GM13977 (cell line): ENCODE results near the gene SH3PXD2A.

Experiments used
- DNase-seq: peaks from one replicate; pipeline ENCODE4 v3.0.0; 2012; ENCODE audit warnings: low spot score
- in situ Hi-C: fragments of 300-500 bp; cut with MboI; formaldehyde crosslinking; loops from one replicate; pipeline ENCODE4 v1.12.0; 2022; ENCODE audit warnings: low sequenced_read_pairs, low pct_unique_long_range_greater_than_20kb, mixed read lengths, inconsistent platforms; ENCODE audit not compliant: unreplicated experiment
- TF ChIP-seq, protein P1 (sequence below): IDR thresholded peaks from 2 replicates; pipeline ENCODE4 v1.5.1; 2012; ENCODE audit warnings: mild to moderate bottlenecking, control low read depth; ENCODE audit not compliant: insufficient read depth; ENCODE audit errors: extremely low read depth, missing control alignments

The SH3PXD2A gene

DNA sequence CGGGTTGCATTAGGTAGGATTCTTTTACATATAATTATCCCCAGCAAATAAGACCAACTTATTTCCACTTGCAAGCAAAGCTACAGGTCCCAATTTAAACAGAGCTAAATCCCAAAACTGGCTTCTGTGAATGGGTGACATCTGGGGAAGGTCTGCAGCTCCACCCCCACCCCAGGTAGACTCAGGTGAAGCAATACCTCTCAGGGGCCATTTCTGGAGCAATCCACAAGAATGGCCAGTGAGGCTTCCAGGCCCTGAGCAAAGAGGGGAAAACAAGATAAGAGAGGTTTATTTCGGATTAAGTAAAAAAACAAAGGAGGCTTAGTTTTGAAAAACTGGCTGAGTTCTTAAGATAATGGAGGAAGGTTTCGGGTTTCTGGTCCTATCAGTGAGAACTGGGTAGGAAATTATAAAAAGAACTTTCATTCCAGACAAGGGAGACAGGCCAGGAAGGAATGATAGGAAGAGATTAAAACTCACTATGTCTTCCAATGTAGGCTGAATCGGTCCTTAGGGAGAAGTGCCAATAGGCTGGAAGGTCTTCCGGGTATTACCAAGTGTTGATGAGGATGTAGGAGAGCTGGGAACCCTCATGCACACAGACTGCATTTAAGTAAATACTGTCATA is 25.4 kb downstream of the SH3PXD2A start:
- TF ChIP-seq, protein P1, sequence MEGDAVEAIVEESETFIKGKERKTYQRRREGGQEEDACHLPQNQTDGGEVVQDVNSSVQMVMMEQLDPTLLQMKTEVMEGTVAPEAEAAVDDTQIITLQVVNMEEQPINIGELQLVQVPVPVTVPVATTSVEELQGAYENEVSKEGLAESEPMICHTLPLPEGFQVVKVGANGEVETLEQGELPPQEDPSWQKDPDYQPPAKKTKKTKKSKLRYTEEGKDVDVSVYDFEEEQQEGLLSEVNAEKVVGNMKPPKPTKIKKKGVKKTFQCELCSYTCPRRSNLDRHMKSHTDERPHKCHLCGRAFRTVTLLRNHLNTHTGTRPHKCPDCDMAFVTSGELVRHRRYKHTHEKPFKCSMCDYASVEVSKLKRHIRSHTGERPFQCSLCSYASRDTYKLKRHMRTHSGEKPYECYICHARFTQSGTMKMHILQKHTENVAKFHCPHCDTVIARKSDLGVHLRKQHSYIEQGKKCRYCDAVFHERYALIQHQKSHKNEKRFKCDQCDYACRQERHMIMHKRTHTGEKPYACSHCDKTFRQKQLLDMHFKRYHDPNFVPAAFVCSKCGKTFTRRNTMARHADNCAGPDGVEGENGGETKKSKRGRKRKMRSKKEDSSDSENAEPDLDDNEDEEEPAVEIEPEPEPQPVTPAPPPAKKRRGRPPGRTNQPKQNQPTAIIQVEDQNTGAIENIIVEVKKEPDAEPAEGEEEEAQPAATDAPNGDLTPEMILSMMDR: no peak
- no peak for DNase-seq
- in situ Hi-C loops: no loop called here

DNA sequence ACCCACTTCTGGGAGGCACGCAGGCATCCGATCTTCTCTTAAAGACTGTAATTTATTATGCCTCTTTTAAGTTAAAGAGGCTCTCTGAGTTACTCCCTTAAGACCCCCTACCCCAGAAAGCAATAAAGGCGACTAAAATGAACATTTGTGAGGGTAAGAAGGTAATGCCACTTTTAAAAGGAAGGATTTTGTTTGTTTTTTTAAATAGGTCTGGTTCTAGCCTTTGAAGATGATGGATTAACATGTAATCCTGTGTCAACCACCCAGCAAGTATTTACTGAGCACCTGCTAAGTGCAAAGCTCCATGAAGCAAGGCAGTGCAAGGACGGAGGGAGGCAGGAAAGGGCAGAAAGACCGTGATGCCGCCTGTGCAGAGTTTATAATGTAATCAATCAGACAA is 26.1 kb downstream of the SH3PXD2A start:
- TF ChIP-seq, protein P1: no peak

DNA sequence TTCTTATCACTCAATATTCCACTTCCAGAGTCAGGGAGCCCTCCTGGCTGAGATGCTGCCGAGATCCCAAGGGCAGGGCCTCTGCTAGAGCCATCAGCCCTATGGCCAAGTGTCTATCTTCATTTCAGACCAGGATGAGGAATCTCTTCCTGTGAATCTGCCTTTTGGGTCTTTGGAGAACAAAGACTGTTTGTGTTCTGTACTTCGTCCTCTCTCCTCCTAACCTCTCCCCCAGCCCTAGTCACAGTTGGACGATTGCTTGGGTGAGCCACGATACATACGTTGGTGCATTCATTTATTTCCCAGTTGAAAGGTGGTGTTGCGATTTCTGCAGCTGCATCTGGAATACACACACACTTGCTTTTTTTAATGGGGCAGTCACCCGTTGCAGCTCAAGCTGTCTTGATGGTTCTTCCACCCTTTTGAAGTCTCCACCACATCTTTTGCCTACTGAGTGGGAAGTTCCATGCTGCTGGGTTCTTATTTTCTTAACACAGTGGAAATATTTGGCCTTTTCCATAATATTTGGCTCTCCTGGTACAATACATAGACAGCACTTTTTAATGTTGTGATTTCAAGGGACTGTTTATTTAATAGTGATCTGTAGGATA is 26.7 kb downstream of the SH3PXD2A start:
- DNase-seq: no peak
- TF ChIP-seq, protein P1: no peak
- in situ Hi-C loops: no loop called here

More for the DNA sequence above, 26.1 kb downstream of the SH3PXD2A start:
- DNase-seq: no peak
- in situ Hi-C loops: no loop called here

DNA sequence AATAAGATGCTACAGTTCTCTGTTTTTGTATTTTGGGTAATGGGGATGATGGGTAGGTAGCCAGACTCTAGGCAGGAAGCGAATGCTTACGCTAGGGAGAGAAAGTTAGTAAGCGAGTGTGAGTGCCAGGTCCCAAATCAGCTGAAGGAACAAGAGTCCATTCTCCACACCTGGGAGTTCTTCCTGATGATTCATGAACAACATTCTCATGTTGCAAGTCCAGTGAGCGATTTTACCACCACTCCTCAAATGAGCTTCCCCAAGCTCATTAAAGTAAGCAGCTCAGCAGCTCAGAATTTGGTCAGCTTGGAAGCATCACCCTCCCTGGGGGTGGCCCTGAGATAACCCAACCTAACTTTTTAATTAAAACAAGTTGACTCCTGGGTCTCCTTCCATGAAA is 27.3 kb downstream of the SH3PXD2A start:
- TF ChIP-seq, protein P1: no peak
- no peak for DNase-seq
- in situ Hi-C loops: no loop called here

DNA sequence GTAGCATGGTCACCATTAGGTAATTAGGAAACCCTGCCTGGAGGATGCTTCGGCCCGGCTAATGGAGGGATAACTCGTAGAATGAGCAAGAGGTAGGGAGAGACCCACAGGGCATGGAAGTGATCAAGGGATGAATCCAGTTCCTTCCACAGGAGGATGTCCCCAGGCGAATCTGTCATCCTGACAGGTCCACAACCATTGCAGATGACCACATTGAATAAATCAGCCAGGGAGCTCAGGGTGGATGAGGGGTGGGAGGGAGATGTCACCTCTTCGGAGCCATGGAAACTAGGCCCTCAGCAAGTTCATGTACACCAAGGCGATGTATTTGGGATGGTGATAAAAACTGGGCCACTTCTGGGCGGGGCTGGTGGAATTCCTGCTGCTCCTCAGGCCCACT is 28.5 kb downstream of the SH3PXD2A start:
- in situ Hi-C loops: no loop called here
- TF ChIP-seq, protein P1: no peak
- DNase-seq: no peak

DNA sequence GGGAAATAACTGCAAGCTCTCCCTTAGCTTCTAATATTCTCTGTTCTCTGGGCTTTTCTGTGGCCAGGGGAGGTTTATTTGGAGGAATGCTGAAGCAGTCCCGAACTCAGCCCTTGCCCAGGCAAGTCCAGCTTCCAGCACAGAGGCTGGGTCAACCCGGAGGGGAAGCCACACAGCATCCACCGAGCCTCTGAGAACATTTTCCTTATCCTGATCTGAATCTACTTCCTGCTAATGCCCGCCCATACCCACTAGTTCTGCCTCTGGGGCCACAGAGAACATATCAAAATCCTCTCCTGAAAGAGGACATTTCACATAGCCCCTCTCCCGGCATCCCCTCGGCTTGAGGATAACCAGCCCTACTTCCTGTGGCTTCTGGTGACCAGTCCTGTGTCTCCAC is 31.1 kb downstream of the SH3PXD2A start:
- no peak for DNase-seq
- in situ Hi-C loops: no loop called here
- TF ChIP-seq, protein P1: no peak
